Uterus (tissue), 2 donors: ENCODE data around the gene RANBP10.

Source experiments
- POLR2A ChIP-seq, 2 donors: fragments of 450-650 bp; IDR thresholded peaks; one replicate each; pipeline ENCODE4 v1.6.1; 2016; ENCODE audit warnings: antibody characterized with exemption in 2 of 2, mild to moderate bottlenecking in 1 of 2, moderate library complexity in 1 of 2
- TF ChIP-seq, protein P1 (sequence below), 4 experiments: fragments of 200-600 bp in 2 of 4; fragments of 450-650 bp in 2 of 4; sonication (generic) in 2 of 4; IDR thresholded peaks; one replicate each; pipeline ENCODE4 v1.5.1; 2016 to 2019; ENCODE audit warnings: antibody characterized with exemption in 4 of 4, mild to moderate bottlenecking in 2 of 4, moderate library complexity in 1 of 4

- TF ChIP-seq POLR2A (IDR thresholded peaks at IDR 0.05): no peak
- TF ChIP-seq, protein P1, sequence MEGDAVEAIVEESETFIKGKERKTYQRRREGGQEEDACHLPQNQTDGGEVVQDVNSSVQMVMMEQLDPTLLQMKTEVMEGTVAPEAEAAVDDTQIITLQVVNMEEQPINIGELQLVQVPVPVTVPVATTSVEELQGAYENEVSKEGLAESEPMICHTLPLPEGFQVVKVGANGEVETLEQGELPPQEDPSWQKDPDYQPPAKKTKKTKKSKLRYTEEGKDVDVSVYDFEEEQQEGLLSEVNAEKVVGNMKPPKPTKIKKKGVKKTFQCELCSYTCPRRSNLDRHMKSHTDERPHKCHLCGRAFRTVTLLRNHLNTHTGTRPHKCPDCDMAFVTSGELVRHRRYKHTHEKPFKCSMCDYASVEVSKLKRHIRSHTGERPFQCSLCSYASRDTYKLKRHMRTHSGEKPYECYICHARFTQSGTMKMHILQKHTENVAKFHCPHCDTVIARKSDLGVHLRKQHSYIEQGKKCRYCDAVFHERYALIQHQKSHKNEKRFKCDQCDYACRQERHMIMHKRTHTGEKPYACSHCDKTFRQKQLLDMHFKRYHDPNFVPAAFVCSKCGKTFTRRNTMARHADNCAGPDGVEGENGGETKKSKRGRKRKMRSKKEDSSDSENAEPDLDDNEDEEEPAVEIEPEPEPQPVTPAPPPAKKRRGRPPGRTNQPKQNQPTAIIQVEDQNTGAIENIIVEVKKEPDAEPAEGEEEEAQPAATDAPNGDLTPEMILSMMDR (IDR thresholded peaks at IDR 0.05): no peak
Observed at GRCh38 chr16:67760956-67761230, 45.5 kb downstream of the RANBP10 start.
